ENCODE measurements around the gene PDCD1. TPM values are rescaled to one million over a fixed set of nuclear protein-coding genes. Genes with fewer than 3 reads are reported as not detected.

Gene PDCD1
- total and polyA plus RNA-seq, 7 donors, result 0.14 to 3.2 (median 0.67) TPM; not detected in 3

- intact Hi-C loops (cut with DNase I), result loop anchor here (5.0 kb wide), 1 partner anchor 183 kb away; the partner anchor contains the start of gene ING5
- no peak for DNase-seq
- no peaks in the 10 kb centered on the region for H3K27me3 ChIP-seq
- no peak overlapping the region for H3K4me3 ChIP-seq
- no peaks in the 10 kb centered on the region for H3K36me3 ChIP-seq
- H3K27ac ChIP-seq, result no peak overlapping the region
- 95 to 96% methylated on average over 8 of the region's 8 CpGs for WGBS, 2 donors
- H3K9me3 ChIP-seq, result peaks cover 0 to 2% (median 0%) of the 10 kb centered on the region in 4 donors
- TF ChIP-seq CTCF (IDR thresholded peaks at IDR 0.05) (no peak), POLR2A (IDR thresholded peaks at IDR 0.05) (no peak), EP300 (IDR thresholded peaks at IDR 0.05) (no peak), POLR2AphosphoS5 (IDR thresholded peaks at IDR 0.05) (no peak)
- H3K4me1 ChIP-seq, result peaks cover 0 to 20% (median 14%) of the 10 kb centered on the region in 4 donors
Measured at GRCh38 chr2:241884951-241885290, 26.2 kb upstream of the PDCD1 start.

- 5 to 12% methylated on average over 23 of the region's 23 CpGs for WGBS, 2 donors
- no peak for TF ChIP-seq POLR2AphosphoS5 (IDR thresholded peaks at IDR 0.05)
- TF ChIP-seq POLR2A (IDR thresholded peaks at IDR 0.05), result no peak
- TF ChIP-seq CTCF (IDR thresholded peaks at IDR 0.05), result no peak
- no peak for TF ChIP-seq EP300 (IDR thresholded peaks at IDR 0.05)
- peaks cover 0 to 2% (median 0%) of the 10 kb centered on the region in 4 donors for H3K9me3 ChIP-seq
- H3K4me3 ChIP-seq, result peak overlapping the region; percentile 10 to 68 (median 59)
- intact Hi-C loops (cut with DNase I), result loop anchor here (5.0 kb wide), 1 partner anchor 180 kb away; the partner anchor contains the start of gene ING5
- no peaks in the 10 kb centered on the region for H3K27me3 ChIP-seq
- H3K36me3 ChIP-seq, result no peaks in the 10 kb centered on the region
- H3K4me1 ChIP-seq, result peaks cover 0 to 20% (median 16%) of the 10 kb centered on the region in 4 donors
- peak overlapping the region; percentile 33 to 83 (median 68) for H3K27ac ChIP-seq
- DNase-seq, result peak; percentile 91
Measured at GRCh38 chr2:241882091-241882625, 23.5 kb upstream of the PDCD1 start.

DNA sequence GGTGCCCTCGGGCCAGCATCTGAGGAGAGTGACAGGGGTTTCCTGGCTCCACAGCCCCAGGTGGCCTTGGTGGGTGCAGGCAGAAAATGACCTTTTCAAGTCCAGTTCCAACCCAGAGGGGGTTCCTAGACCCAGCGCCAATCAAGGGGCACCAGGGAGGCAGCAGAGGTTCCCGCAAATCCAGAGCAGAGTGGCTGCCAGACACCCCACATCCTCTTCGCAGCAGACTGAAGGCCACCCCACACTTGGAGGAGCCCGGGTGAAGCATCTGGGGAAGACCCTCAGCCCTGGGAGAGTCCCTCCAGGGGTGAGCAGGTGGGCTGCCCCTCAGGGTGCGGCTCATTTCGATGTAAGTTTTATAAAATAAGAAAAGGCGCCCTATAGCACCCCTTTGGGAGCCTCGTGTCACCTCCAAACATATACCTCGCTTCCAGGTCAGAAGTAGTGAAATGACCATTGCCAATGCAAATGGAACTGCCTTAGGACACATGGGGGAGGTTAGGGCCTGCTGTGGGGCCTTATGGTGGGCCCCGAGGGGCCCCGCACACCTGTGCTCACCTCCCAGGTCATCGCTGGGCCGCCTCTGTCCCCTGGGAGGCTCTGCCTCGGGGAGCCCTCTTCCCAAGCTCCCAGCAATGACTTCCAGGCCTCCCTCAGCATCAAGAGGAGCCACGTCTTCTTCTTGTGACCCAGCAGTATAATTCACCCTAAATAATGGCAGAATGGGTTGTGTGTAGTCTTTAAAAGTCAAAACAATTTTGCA is 21.8 kb upstream of the PDCD1 start:
- Histone ChIP-seq H3K36me3 (no peaks in the 10 kb centered on the region), H3K9me3 (no peaks in the 10 kb centered on the region), H3K27ac (peak overlapping the region; percentile 61 to 83 (median 68)), H3K4me3 (peak overlapping the region; percentile 45 to 68 (median 59)), H3K4me1 (peaks cover 0 to 20% (median 16%) of the 10 kb centered on the region in 4 donors), H3K27me3 (no peaks in the 10 kb centered on the region)
- no peak for DNase-seq
- intact Hi-C loops (cut with DNase I), result loop anchor here (5.0 kb wide), 1 partner anchor 178 kb away; the partner anchor contains the start of gene ING5
- no peak for TF ChIP-seq POLR2A (IDR thresholded peaks at IDR 0.05)
- 76 to 77% methylated on average over 16 of the region's 16 CpGs for WGBS, 2 donors

DNA sequence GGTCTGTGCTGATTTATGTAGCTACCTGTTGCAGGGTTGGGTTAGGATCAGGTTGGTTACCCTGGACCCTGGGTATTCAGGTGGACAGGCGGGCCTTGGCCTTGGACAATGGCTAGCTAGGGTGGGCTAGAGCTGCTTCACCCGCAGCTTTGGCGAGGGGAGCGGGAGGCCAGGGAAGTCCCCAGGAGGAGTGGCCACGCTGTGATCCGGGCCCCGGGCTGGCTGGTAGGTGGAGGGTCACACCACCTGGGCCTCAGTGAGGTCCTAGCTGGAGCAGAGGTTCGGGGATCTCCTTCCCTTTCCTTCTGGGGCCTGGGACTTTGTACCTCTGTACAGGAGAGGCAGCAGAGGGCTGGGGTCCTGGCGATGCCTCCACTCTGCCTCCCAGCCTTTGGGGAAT is 20.6 kb upstream of the PDCD1 start:
- intact Hi-C loops (cut with DNase I), result loop anchor here (2.0 kb wide), 1 partner anchor 145 kb away; the partner anchor contains the start of gene D2HGDH
- 80 to 88% methylated on average over 9 of the region's 9 CpGs for WGBS, 2 donors
- no peak for DNase-seq
- H3K4me3 ChIP-seq, result no peak overlapping the region
- no peaks in the 10 kb centered on the region for H3K9me3 ChIP-seq
- TF ChIP-seq EP300 (IDR thresholded peaks at IDR 0.05) (no peak), CTCF (IDR thresholded peaks at IDR 0.05) (no peak), POLR2AphosphoS5 (IDR thresholded peaks at IDR 0.05) (no peak), POLR2A (IDR thresholded peaks at IDR 0.05) (no peak)
- H3K36me3 ChIP-seq, result no peaks in the 10 kb centered on the region
- peaks cover 0 to 20% (median 16%) of the 10 kb centered on the region in 4 donors for H3K4me1 ChIP-seq
- H3K27ac ChIP-seq, result no peak overlapping the region
- no peaks in the 10 kb centered on the region for H3K27me3 ChIP-seq

Data from sigmoid colon (tissue), 7 donors.